ENCODE measurements around the gene NCAPG2. TPM values are rescaled to one million over a fixed set of nuclear protein-coding genes. Genes with fewer than 3 reads are reported as not detected.

NCAPG2 gene
- total RNA-seq, 1 experiment from 2014 or later: 99.4 TPM

- H3K18ac ChIP-seq (ENCODE audit: insufficient read length, low read depth, low read length): no peak overlapping the region
- no peak overlapping the region for H2BK20ac ChIP-seq (ENCODE audit: low read depth, low read length, poor library complexity, severe bottlenecking)
- H3K27me3 Mint-ChIP-seq (ENCODE audit: low read depth): no peaks in the 10 kb centered on the region
- no peaks in the 10 kb centered on the region for H3K27me3 ChIP-seq (ENCODE audit: insufficient read depth, low read length)
- peak; percentile 61 for DNase-seq
- H3K23me2 ChIP-seq (ENCODE audit: insufficient read length, low read depth, low read length, poor library complexity, severe bottlenecking): no peaks in the 10 kb centered on the region
- H3K56ac ChIP-seq (ENCODE audit: insufficient read length, low read depth, low read length): no peak overlapping the region
- no peak overlapping the region for H4K8ac ChIP-seq (replicated peaks; ENCODE audit: insufficient read length, low read depth, low read length)
- H3K27ac ChIP-seq (ENCODE audit: insufficient read length, low read depth, low read length): no peak overlapping the region
- no peak overlapping the region for H4K91ac ChIP-seq (ENCODE audit: insufficient read length, low read depth, low read length)
- no peak overlapping the region for H3K14ac ChIP-seq (ENCODE audit: insufficient read depth, low read length)
- no peak overlapping the region for H3T11ph ChIP-seq (ENCODE audit: low read length)
- no peak overlapping the region for H2AFZ ChIP-seq (ENCODE audit: low read length)
- H3K4me1 Mint-ChIP-seq: no peaks in the 10 kb centered on the region
- no peak overlapping the region for H3K27ac Mint-ChIP-seq
- H3K9me3 ChIP-seq (ENCODE audit: control insufficient read depth, low read depth, low read length): no peaks in the 10 kb centered on the region
- no peak overlapping the region for H3K4me2 ChIP-seq (ENCODE audit: insufficient read depth, insufficient read length, low read length)
- H3K4me1 ChIP-seq (ENCODE audit: insufficient read depth, low read length): no peaks in the 10 kb centered on the region; the same call in 1 of the 2 replicates
- H2BK12ac ChIP-seq (ENCODE audit: insufficient read length, low read depth, low read length): no peak overlapping the region
- no peak overlapping the region for H2BK5ac ChIP-seq (ENCODE audit: insufficient read length, low read length)
- H3K36me3 Mint-ChIP-seq (ENCODE audit: insufficient read depth in 1 of 3, low read depth in 3 of 3): peaks cover 55 to 88% (median 87%) of the 10 kb centered on the region in 3 experiments; a peak in 6 of 7 replicates
- no peaks in the 10 kb centered on the region for H3K79me1 ChIP-seq (ENCODE audit: insufficient read depth, low read depth, low read length, poor library complexity, severe bottlenecking)
- H2BK15ac ChIP-seq (ENCODE audit: low read depth, low read length): no peak overlapping the region
- peak; percentile 73 for TF ChIP-seq CTCF (conservative IDR thresholded peaks at IDR 0.05)
- H2BK120ac ChIP-seq (ENCODE audit: low read depth, low read length, poor library complexity, severe bottlenecking): no peak overlapping the region
- no peaks in the 10 kb centered on the region for H3K9me3 Mint-ChIP-seq
- no peak overlapping the region for H2AK5ac ChIP-seq (ENCODE audit: insufficient read length, low read length)
- no peaks in the 10 kb centered on the region for H4K20me1 ChIP-seq (ENCODE audit: control insufficient read depth, insufficient read depth, insufficient read length)
- no peak overlapping the region for H3K23ac ChIP-seq (ENCODE audit: insufficient read length, low read depth, low read length)
- H3K79me2 ChIP-seq (ENCODE audit: insufficient read depth, low read length): no peaks in the 10 kb centered on the region
- WGBS (ENCODE audit: extremely low coverage, insufficient read length, low lambda C conversion rate): no CpG with 5 or more reads among the region's 7 CpGs
- H4K5ac ChIP-seq (ENCODE audit: insufficient read length, low read depth, low read length): no peak overlapping the region
- no peak overlapping the region for H3K4ac ChIP-seq (ENCODE audit: low read depth, low read length)
- H3K9ac ChIP-seq (ENCODE audit: extremely low read depth, insufficient read length, low read length): no peak overlapping the region
- H3K4me3 Mint-ChIP-seq: no peak overlapping the region
Observed at GRCh38 chr7:158646766-158647474, 57.7 kb downstream of the NCAPG2 start.
